GM12878 (cell line): Measurements from ENCODE around the gene CDKL5. TPM values are rescaled to one million over a fixed set of nuclear protein-coding genes. Genes with fewer than 3 reads are reported as not detected.

ENCODE experiments used
- ATAC-seq: fragments of 200-7000 bp; cut with Tn5 transposase; 3 replicates; pipeline ENCODE4 v1.9.1; 2020; ENCODE audit warnings: mild to moderate bottlenecking, moderate library complexity
- BruUV-seq: library from RNA; stranded (reverse); fragments of 400-500 nt; replicated peaks from 2 replicates; lab custom pipeline; 2021; lab: Mats Ljungman, UMichigan
- CTCF ChIA-PET: fragments of 300-600 bp; sonication (Branson Sonifier 250); formaldehyde crosslinking; extraction: SDS; loops from one replicate; lab custom pipeline; 2021; ENCODE audit warnings: inconsistent platforms; lab: Yijun Ruan, JAX
- POLR2A ChIA-PET: fragments of 350-600 bp; formaldehyde crosslinking; extraction: SDS; loops from one replicate; lab custom pipeline; 2021; ENCODE audit warnings: inconsistent platforms; lab: Charles Lee
- RAD21 ChIA-PET: fragments of 300-600 bp; sonication (Branson Sonifier 250); formaldehyde crosslinking; loops from one replicate; lab custom pipeline; 2023; ENCODE audit warnings: antibody characterized with exemption; ENCODE audit not compliant: unreplicated experiment; lab: Charles Lee
- SMC1A ChIA-PET: fragments of 300-600 bp; sonication (Branson Sonifier 250); formaldehyde crosslinking; loops from one replicate; lab custom pipeline; 2023; ENCODE audit not compliant: unreplicated experiment, uncharacterized antibody; lab: Charles Lee
- DNase-seq: peaks from one replicate; pipeline ENCODE4 v3.0.0-alpha.2; 2011; ENCODE audit warnings: low read depth, low spot score
- FAIRE-seq: peaks from 3 replicates; lab custom pipeline; 2011; peaks lifted over from hg19 to GRCh38; lab: Jason Lieb, UNC
- H2AFZ ChIP-seq: 2 replicates; pipeline ENCODE4 v1.6.0; 2011; ENCODE audit warnings: low read depth, low read length, control low read depth; ENCODE audit not compliant: control insufficient read depth
- H3K27ac ChIP-seq: 2 replicates; pipeline ENCODE4 v1.5.1; 2011; ENCODE audit warnings: control low read depth; ENCODE audit not compliant: control insufficient read depth, insufficient read depth
- H3K27me3 ChIP-seq, 2 experiments: replicated peaks in 1 of 2; 2 replicates each; pipeline versions ENCODE4 v1.6.0 to v1.6.1; 2011; ENCODE audit warnings: low read length in 1 of 2; ENCODE audit not compliant: control insufficient read depth in 2 of 2, insufficient read depth in 2 of 2
- H3K36me3 ChIP-seq, 2 experiments: 2 replicates each; pipeline ENCODE4 v1.5.1; 2011; ENCODE audit warnings: low read length in 1 of 2; ENCODE audit not compliant: control insufficient read depth in 2 of 2, insufficient read depth in 2 of 2
- H3K4me1 ChIP-seq: 2 replicates; pipeline ENCODE4 v1.6.1; 2011; ENCODE audit warnings: mild to moderate bottlenecking, low read length, moderate library complexity, mixed read lengths; ENCODE audit not compliant: control insufficient read depth, insufficient read depth
- H3K4me2 ChIP-seq: 2 replicates; pipeline ENCODE4 v1.6.0; 2011; ENCODE audit warnings: control low read depth; ENCODE audit not compliant: control insufficient read depth, insufficient read depth
- H3K4me3 ChIP-seq: fragments of 200-600 bp; sonication (generic); 2 replicates; pipeline ENCODE4 v1.5.1; 2016
- H3K79me2 ChIP-seq: 2 replicates; pipeline ENCODE4 v1.6.0; 2011; ENCODE audit warnings: low read length; ENCODE audit not compliant: control insufficient read depth, insufficient read depth
- H3K9ac ChIP-seq: 2 replicates; pipeline ENCODE4 v1.8.0; 2011; ENCODE audit warnings: low read length, control low read depth, mixed read lengths; ENCODE audit not compliant: control insufficient read depth, insufficient read depth
- H3K9me3 ChIP-seq: replicated peaks from 3 replicates; pipeline ENCODE4 v1.5.1; 2011; ENCODE audit warnings: mild to moderate bottlenecking, low read length; ENCODE audit not compliant: control insufficient read depth, insufficient read depth
- H4K20me1 ChIP-seq: 2 replicates; pipeline ENCODE4 v1.6.0; 2011; ENCODE audit not compliant: control insufficient read depth, insufficient read depth
- BACH1 ChIP-seq: fragments of 450-650 bp; IDR thresholded peaks from 2 replicates; pipeline ENCODE4 v1.6.1; 2017; ENCODE audit warnings: mild to moderate bottlenecking, borderline replicate concordance
- BCLAF1 ChIP-seq: fragments of 450-650 bp; IDR thresholded peaks from 2 replicates; pipeline ENCODE4 v1.6.1; 2017; ENCODE audit warnings: antibody characterized with exemption, mild to moderate bottlenecking, moderate library complexity
- BRCA1 ChIP-seq: IDR thresholded peaks from 2 replicates; pipeline ENCODE4 v1.6.1; 2011; ENCODE audit warnings: low read depth, low read length, improper control_type of control experiment
- DPF2 ChIP-seq: fragments of 450-650 bp; IDR thresholded peaks from 2 replicates; pipeline ENCODE4 v1.6.1; 2017; ENCODE audit warnings: mild to moderate bottlenecking
- FOXM1 ChIP-seq: IDR thresholded peaks from 2 replicates; pipeline ENCODE4 v1.6.1; 2012; ENCODE audit warnings: low read depth, mild to moderate bottlenecking, inconsistent platforms, low read length, moderate library complexity
- JUND ChIP-seq: IDR thresholded peaks from 2 replicates; pipeline ENCODE4 v1.6.1; 2012; ENCODE audit warnings: low read depth, mild to moderate bottlenecking, low read length, improper control_type of control experiment, moderate library complexity
- KAT2A ChIP-seq: conservative IDR thresholded peaks from 2 replicates; pipeline ENCODE4 v1.6.1; 2011; ENCODE audit warnings: low read depth, low read length; ENCODE audit not compliant: control insufficient read depth
- MLLT1 ChIP-seq: fragments of 450-650 bp; IDR thresholded peaks from 2 replicates; pipeline ENCODE4 v1.6.1; 2016; ENCODE audit warnings: mild to moderate bottlenecking
- NFYB ChIP-seq: IDR thresholded peaks from 2 replicates; pipeline ENCODE4 v1.6.1; 2011; ENCODE audit warnings: low read depth, mild to moderate bottlenecking, low read length, improper control_type of control experiment, moderate library complexity; ENCODE audit not compliant: insufficient read depth
- NR2C1 ChIP-seq: fragments of 450-650 bp; IDR thresholded peaks from 2 replicates; pipeline ENCODE4 v1.6.1; 2017; ENCODE audit warnings: antibody characterized with exemption, mild to moderate bottlenecking, moderate library complexity
- NRF1 ChIP-seq: conservative IDR thresholded peaks from 2 replicates; pipeline ENCODE4 v1.6.1; 2011; ENCODE audit warnings: mild to moderate bottlenecking, low read depth, low read length, improper control_type of control experiment
- RAD21 ChIP-seq: IDR thresholded peaks from 2 replicates; pipeline ENCODE4 v1.6.1; 2011; ENCODE audit warnings: mild to moderate bottlenecking, low read depth, low read length, moderate library complexity; ENCODE audit not compliant: insufficient read depth
- REST ChIP-seq: IDR thresholded peaks from 2 replicates; pipeline ENCODE4 v1.6.1; 2012; ENCODE audit warnings: mild to moderate bottlenecking, low read depth, low read length
- SUZ12 ChIP-seq: fragments of 200-600 bp; sonication (generic); IDR thresholded peaks from one replicate; pipeline ENCODE4 v1.6.1; 2018; ENCODE audit warnings: antibody characterized with exemption, mild to moderate bottlenecking; ENCODE audit not compliant: unreplicated experiment
- YBX1 ChIP-seq: fragments of 450-650 bp; IDR thresholded peaks from 2 replicates; pipeline ENCODE4 v1.6.1; 2016; ENCODE audit warnings: antibody characterized with exemption
- ZNF217 ChIP-seq: fragments of 450-650 bp; IDR thresholded peaks from 2 replicates; pipeline ENCODE4 v1.6.1; 2017; ENCODE audit warnings: antibody characterized with exemption, mild to moderate bottlenecking
- ZNF384 ChIP-seq: IDR thresholded peaks from 2 replicates; pipeline ENCODE4 v1.6.1; 2012; ENCODE audit warnings: low read depth, mild to moderate bottlenecking, low read length, improper control_type of control experiment, borderline replicate concordance
- WGBS: methylation state at CpG from one replicate; pipeline ENCODE4 v1.1.6; 2016; ENCODE audit warnings: low lambda C conversion rate; ENCODE audit not compliant: insufficient replicate concordance, insufficient coverage; ENCODE audit errors: missing lambda C conversion rate; 5-methylcytosine and 5-hydroxymethylcytosine counted together
- in situ Hi-C: fragments of 300-500 bp; cut with MboI; formaldehyde crosslinking; loops from 9 replicates; pipeline ENCODE4 v1.14.3; 2018; ENCODE audit warnings: mixed read lengths
- intact Hi-C: fragments of 100-400 bp; cut with micrococcal nuclease; formaldehyde crosslinking; loops from one replicate; pipeline ENCODE4 v1.14.2; 2022; ENCODE audit not compliant: unreplicated experiment
- polyA plus RNA-seq, 11 experiments: library from polyadenylated mRNA; depleted of rRNA in 4 of 11; unstranded in 6 of 11; stranded (reverse) in 5 of 11; fragments of >200 nt; fragmentation: Nextera tagmentation in 4 of 11; fragmentation: Illumina TruSeq in 1 of 11; extraction: Ambion mirVana in 4 of 11; extraction: Trizol in 1 of 11; gene quantifications; 1 replicate in 1 of 11; 2 replicates in 10 of 11; pipeline versions ENCODE4 v1.2.1 to v1.2.3, GENCODE V29; 2011 to 2016; ENCODE audit warnings: inconsistent platforms in 2 of 11, missing spikeins in 2 of 11, low read depth in 1 of 11
- total RNA-seq, 4 experiments: library from RNA; depleted of rRNA in 3 of 4; stranded (reverse); fragments of >200 nt in 3 of 4; fragmentation: Illumina TruSeq in 1 of 4; extraction: Trizol in 1 of 4; gene quantifications; 2 replicates each; pipeline versions ENCODE4 v1.2.1 to v1.2.3, GENCODE V29; 2013 to 2021

The CDKL5 gene
- total and polyA plus RNA-seq, 10 of the 15 experiments (the other 5 are each of a cell fraction or from before 2014, with no cell fraction given) = 1.4 to 14.5 (median 6.3) TPM

- TF ChIP-seq ZNF384 (no peak), ZNF217 (no peak), SUZ12 (no peak), NRF1 (no peak), RAD21 (no peak)
Measured at GRCh38 chrX:18672008-18672407, 246.6 kb downstream of the CDKL5 start, which contains the start of gene RS1 (continued).

GRCh38 chrX:18674417-18674787, 249.0 kb downstream of the CDKL5 start:
- no peaks in the 10 kb centered on the region for H3K9me3 ChIP-seq
- peak overlapping the region; percentile 82 for H3K4me2 ChIP-seq
- peak overlapping the region; percentile 65 for H3K9ac ChIP-seq
- H3K27ac ChIP-seq = peak overlapping the region; percentile 39; the same call in 1 of the 2 replicates
- ChIA-PET POLR2A (no interaction called here), RAD21 (no interaction called here), SMC1A (no interaction called here), CTCF (no interaction called here)
- H2AFZ ChIP-seq = peak overlapping the region; percentile 50
- FAIRE-seq (no peak), ATAC-seq (peak; percentile 64), DNase-seq (no peak)
- H3K36me3 ChIP-seq = no peaks in the 10 kb centered on the region
- H3K4me3 ChIP-seq = peak overlapping the region; percentile 68
- no peaks in the 10 kb centered on the region for H3K27me3 ChIP-seq
- intact Hi-C loops = loop anchor here (1.0 to 10.0 kb wide), 5 partner anchors 182 to 660 kb away; partner anchors contain the start of genes CDKL5 and PHKA2
- no TSS peak for BruUV-seq
- H4K20me1 ChIP-seq = no peaks in the 10 kb centered on the region
- H3K79me2 ChIP-seq = no peaks in the 10 kb centered on the region
- peaks cover 2% of the 10 kb centered on the region; the same call in 1 of the 2 replicates for H3K4me1 ChIP-seq
- 38% methylated on average over 19 of the region's 19 CpGs for WGBS
- in situ Hi-C loops = loop anchor here (10.0 kb wide), 1 partner anchor 670 kb away; the partner anchor contains the start of gene PDHA1
- TF ChIP-seq BACH1 = no peak
- TF ChIP-seq YBX1 = no peak
- TF ChIP-seq NFYB = no peak
- TF ChIP-seq KAT2A = no peak
- no peak for TF ChIP-seq BCLAF1
- TF ChIP-seq FOXM1 = no peak
- no peak for TF ChIP-seq MLLT1
- no peak for TF ChIP-seq REST
- no peak for TF ChIP-seq NR2C1
- no peak for TF ChIP-seq JUND
- TF ChIP-seq BRCA1 = no peak
- TF ChIP-seq DPF2 = no peak
